ENCODE measurements around the gene HOATZ. TPM values are rescaled to one million over a fixed set of nuclear protein-coding genes. Genes with fewer than 3 reads are reported as not detected.

HOATZ gene
- not detected in 5 replicates for total RNA-seq (2022; extraction: Qiagen RNA extraction; ENCODE audit: low read depth)

DNA sequence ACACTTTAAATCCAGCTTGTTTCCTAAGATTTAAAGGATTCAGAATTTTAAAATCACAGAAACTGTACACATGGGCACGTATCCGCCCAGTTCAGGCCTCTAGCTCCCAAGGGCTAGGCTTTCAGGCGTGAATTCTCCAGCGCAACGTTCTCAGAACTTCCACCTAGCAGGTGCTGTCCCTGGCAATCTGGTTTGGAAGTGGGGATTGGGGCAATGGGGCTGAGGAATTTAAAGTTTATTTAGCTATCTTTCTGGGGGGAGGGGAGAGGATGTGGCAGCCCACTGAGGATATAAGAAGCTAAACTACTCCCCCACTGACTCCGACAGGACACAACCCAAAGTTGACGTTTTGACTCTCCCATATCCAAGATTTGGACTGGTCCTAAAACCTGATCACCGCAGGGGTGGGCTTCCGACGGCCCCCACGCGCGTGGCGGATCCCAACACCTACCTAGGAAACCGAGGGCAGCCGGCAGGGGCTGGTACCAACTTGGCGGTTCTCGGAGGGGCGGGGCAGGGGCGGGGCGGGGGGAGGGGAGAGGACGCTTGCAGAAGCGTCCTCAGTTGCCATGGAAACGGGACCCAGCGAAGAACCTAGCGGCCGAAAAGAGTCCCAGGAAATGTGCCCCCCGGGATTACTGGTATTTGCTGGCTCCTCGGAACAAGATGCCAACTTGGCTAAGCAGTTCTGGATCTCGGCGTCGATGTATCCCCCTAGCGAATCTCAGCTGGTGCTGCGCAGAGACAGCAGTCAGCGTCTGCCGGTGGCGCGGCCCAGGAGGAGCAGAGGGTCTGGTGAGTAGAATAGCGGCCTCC is at the start of gene HOATZ:
Gene HOATZ (plus strand): TSS at position 563 of the 816 bp plus-strand sequence. CDS start 7 bp downstream, at position 570.

DNA sequence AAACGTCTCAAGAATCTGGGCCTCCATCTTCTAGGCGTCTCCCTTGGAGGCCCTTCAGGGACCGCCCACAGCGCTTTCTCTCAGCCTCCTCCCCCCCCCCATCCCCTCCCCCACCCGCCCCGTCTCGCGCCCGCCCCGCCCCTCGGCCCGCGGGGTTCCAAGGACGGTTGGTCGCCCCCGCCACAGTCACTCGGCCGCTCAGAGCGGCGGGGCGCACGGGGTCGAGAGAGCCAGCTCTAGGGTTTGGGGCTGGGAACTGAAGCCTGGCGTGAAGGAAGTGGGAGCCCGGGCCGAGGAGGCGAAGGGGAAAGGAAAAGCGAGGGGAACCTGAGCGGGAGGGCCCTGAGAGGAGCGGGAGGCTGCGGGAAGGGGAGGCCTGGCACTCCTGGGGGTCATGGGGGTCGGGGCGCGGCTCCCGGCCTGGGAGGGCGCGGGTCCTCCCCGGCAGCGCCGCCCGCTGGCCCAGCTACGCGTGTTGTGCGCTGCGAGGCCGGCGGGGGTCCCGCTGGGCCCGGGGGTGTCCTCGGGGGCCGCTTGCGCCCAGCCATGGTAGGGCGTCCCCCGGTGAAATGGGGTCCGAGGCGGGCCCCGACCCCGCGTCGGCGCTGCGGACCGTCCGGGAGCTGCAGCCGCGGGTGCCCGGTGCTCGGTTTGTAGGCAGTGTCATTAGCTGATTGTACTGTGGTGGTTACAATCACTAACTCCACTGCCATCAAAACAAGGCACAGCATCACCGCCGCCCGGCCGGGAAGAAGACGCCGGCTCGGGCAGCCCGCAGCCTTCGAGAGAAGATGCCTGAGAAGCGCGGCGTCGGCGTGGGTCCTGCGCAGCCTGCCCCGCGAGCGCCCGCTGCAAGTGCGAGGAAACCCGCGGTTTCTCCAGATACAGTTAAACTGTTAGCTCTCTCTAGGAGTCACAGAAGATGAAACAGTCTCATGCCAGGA is 2.0 kb upstream of the HOATZ start, which contains the start of gene BTG4:
Gene BTG4 (minus strand): TSS at position 91 of the 944 bp plus-strand sequence. CDS start 13,610 bp downstream, outside the sequence.

DNA sequence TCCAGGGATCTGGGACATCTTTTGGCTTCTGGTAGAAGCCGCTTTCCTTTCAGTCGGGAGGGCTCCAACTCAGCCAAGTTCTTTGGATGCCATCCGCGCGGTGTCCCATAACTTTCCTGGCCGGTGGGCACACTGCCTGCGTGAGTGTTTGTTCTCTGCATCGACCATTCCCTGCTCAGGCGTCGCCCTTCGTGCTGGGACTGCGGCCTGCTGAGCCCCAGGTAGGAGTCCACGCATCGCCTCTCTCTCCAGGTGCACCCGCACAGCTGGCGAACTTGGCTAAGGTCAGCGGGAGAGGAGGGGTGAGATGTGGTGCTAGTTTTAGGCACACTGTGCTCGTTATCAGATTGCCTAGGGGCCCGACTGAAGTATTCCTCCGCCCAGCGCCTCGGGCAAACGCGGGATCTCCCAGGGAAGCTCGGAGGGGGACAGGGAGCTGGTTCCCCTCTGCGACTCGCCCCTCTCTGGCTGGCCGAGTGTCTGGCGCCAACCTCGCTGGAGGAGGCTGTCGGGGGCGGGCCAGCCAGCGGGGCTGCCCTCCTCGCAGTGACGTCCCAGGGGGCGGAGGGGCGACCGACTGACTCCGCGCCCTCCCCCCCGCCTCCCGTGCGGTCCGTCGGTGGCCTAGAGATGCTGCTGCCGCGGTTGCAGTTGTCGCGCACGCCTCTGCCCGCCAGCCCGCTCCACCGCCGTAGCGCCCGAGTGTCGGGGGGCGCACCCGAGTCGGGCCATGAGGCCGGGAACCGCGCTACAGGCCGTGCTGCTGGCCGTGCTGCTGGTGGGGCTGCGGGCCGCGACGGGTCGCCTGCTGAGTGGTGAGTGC is 25.7 kb downstream of the HOATZ start, which contains the start of gene LAYN:
Gene LAYN (plus strand): TSS at position 607 of the 823 bp plus-strand sequence. CDS start 124 bp downstream, at position 731.

Other genes with a start within 250 kb of the HOATZ start
- gene POU2AF3, start 216.2 kb upstream of the HOATZ start, total RNA-seq (2022; extraction: Qiagen RNA extraction; ENCODE audit: low read depth), result 0.43 to 1.1 TPM (median 0.94 TPM) in 5 replicates
- not detected in 5 replicates for gene POU2AF1, start 135.5 kb upstream of the HOATZ start, total RNA-seq (2022; extraction: Qiagen RNA extraction; ENCODE audit: low read depth)
- gene BTG4, start 2.4 kb upstream of the HOATZ start, total RNA-seq (2022; extraction: Qiagen RNA extraction; ENCODE audit: low read depth), result 0.09 to 0.26 TPM in 2 of 5 replicates, not detected in the others
- gene LAYN, start 25.9 kb downstream of the HOATZ start, total RNA-seq (2022; extraction: Qiagen RNA extraction; ENCODE audit: low read depth), result 4.2 to 6.0 TPM (median 5.6 TPM) in 5 replicates
- 4.8 to 6.3 TPM (median 6.0 TPM) in 5 replicates for gene SIK2, start 87.7 kb downstream of the HOATZ start, total RNA-seq (2022; extraction: Qiagen RNA extraction; ENCODE audit: low read depth)